GM12878 (cell line): ENCODE results near the gene SLC25A43. TPM values are rescaled to one million over a fixed set of nuclear protein-coding genes. Genes with fewer than 3 reads are reported as not detected.
"Not testable (repeated sequence)": the region's sequence is repeated elsewhere in the genome, so short reads cannot be mapped to it uniquely, and the experiment has no call there.

Experiments
- ATAC-seq: fragments of 200-7000 bp; cut with Tn5 transposase; 3 replicates; pipeline ENCODE4 v1.9.1; 2020; ENCODE audit warnings: mild to moderate bottlenecking, moderate library complexity
- BruUV-seq: library from RNA; stranded (reverse); fragments of 400-500 nt; replicated peaks from 2 replicates; lab custom pipeline; 2021; lab: Mats Ljungman, UMichigan
- CTCF ChIA-PET: fragments of 300-600 bp; sonication (Branson Sonifier 250); formaldehyde crosslinking; extraction: SDS; loops from one replicate; lab custom pipeline; 2021; ENCODE audit warnings: inconsistent platforms; lab: Yijun Ruan, JAX
- POLR2A ChIA-PET: fragments of 350-600 bp; formaldehyde crosslinking; extraction: SDS; loops from one replicate; lab custom pipeline; 2021; ENCODE audit warnings: inconsistent platforms; lab: Charles Lee
- RAD21 ChIA-PET: fragments of 300-600 bp; sonication (Branson Sonifier 250); formaldehyde crosslinking; loops from one replicate; lab custom pipeline; 2023; ENCODE audit warnings: antibody characterized with exemption; ENCODE audit not compliant: unreplicated experiment; lab: Charles Lee
- SMC1A ChIA-PET: fragments of 300-600 bp; sonication (Branson Sonifier 250); formaldehyde crosslinking; loops from one replicate; lab custom pipeline; 2023; ENCODE audit not compliant: unreplicated experiment, uncharacterized antibody; lab: Charles Lee
- DNase-seq: peaks from one replicate; pipeline ENCODE4 v3.0.0-alpha.2; 2011; ENCODE audit warnings: low read depth, low spot score
- FAIRE-seq: peaks from 3 replicates; lab custom pipeline; 2011; peaks lifted over from hg19 to GRCh38; lab: Jason Lieb, UNC
- H2AFZ ChIP-seq: 2 replicates; pipeline ENCODE4 v1.6.0; 2011; ENCODE audit warnings: low read depth, low read length, control low read depth; ENCODE audit not compliant: control insufficient read depth
- H3K27ac ChIP-seq: 2 replicates; pipeline ENCODE4 v1.5.1; 2011; ENCODE audit warnings: control low read depth; ENCODE audit not compliant: control insufficient read depth, insufficient read depth
- H3K27me3 ChIP-seq, 2 experiments: replicated peaks in 1 of 2; 2 replicates each; pipeline versions ENCODE4 v1.6.0 to v1.6.1; 2011; ENCODE audit warnings: low read length in 1 of 2; ENCODE audit not compliant: control insufficient read depth in 2 of 2, insufficient read depth in 2 of 2
- H3K36me3 ChIP-seq, 2 experiments: 2 replicates each; pipeline ENCODE4 v1.5.1; 2011; ENCODE audit warnings: low read length in 1 of 2; ENCODE audit not compliant: control insufficient read depth in 2 of 2, insufficient read depth in 2 of 2
- H3K4me1 ChIP-seq: 2 replicates; pipeline ENCODE4 v1.6.1; 2011; ENCODE audit warnings: mild to moderate bottlenecking, low read length, moderate library complexity, mixed read lengths; ENCODE audit not compliant: control insufficient read depth, insufficient read depth
- H3K4me2 ChIP-seq: 2 replicates; pipeline ENCODE4 v1.6.0; 2011; ENCODE audit warnings: control low read depth; ENCODE audit not compliant: control insufficient read depth, insufficient read depth
- H3K4me3 ChIP-seq: fragments of 200-600 bp; sonication (generic); 2 replicates; pipeline ENCODE4 v1.5.1; 2016
- H3K79me2 ChIP-seq: 2 replicates; pipeline ENCODE4 v1.6.0; 2011; ENCODE audit warnings: low read length; ENCODE audit not compliant: control insufficient read depth, insufficient read depth
- H3K9ac ChIP-seq: 2 replicates; pipeline ENCODE4 v1.8.0; 2011; ENCODE audit warnings: low read length, control low read depth, mixed read lengths; ENCODE audit not compliant: control insufficient read depth, insufficient read depth
- H3K9me3 ChIP-seq: replicated peaks from 3 replicates; pipeline ENCODE4 v1.5.1; 2011; ENCODE audit warnings: mild to moderate bottlenecking, low read length; ENCODE audit not compliant: control insufficient read depth, insufficient read depth
- H4K20me1 ChIP-seq: 2 replicates; pipeline ENCODE4 v1.6.0; 2011; ENCODE audit not compliant: control insufficient read depth, insufficient read depth
- FOXM1 ChIP-seq: IDR thresholded peaks from 2 replicates; pipeline ENCODE4 v1.6.1; 2012; ENCODE audit warnings: low read depth, mild to moderate bottlenecking, inconsistent platforms, low read length, moderate library complexity
- GATAD2B ChIP-seq: fragments of 450-650 bp; conservative IDR thresholded peaks from 2 replicates; pipeline ENCODE4 v1.6.1; 2017; ENCODE audit warnings: low read depth, mild to moderate bottlenecking, moderate library complexity
- ZNF384 ChIP-seq: IDR thresholded peaks from 2 replicates; pipeline ENCODE4 v1.6.1; 2012; ENCODE audit warnings: low read depth, mild to moderate bottlenecking, low read length, improper control_type of control experiment, borderline replicate concordance
- WGBS: methylation state at CpG from one replicate; pipeline ENCODE4 v1.1.6; 2016; ENCODE audit warnings: low lambda C conversion rate; ENCODE audit not compliant: insufficient replicate concordance, insufficient coverage; ENCODE audit errors: missing lambda C conversion rate; 5-methylcytosine and 5-hydroxymethylcytosine counted together
- in situ Hi-C: fragments of 300-500 bp; cut with MboI; formaldehyde crosslinking; loops from 9 replicates; pipeline ENCODE4 v1.14.3; 2018; ENCODE audit warnings: mixed read lengths
- intact Hi-C: fragments of 100-400 bp; cut with micrococcal nuclease; formaldehyde crosslinking; loops from one replicate; pipeline ENCODE4 v1.14.2; 2022; ENCODE audit not compliant: unreplicated experiment
- polyA plus RNA-seq, 11 experiments: library from polyadenylated mRNA; depleted of rRNA in 4 of 11; unstranded in 6 of 11; stranded (reverse) in 5 of 11; fragments of >200 nt; fragmentation: Nextera tagmentation in 4 of 11; fragmentation: Illumina TruSeq in 1 of 11; extraction: Ambion mirVana in 4 of 11; extraction: Trizol in 1 of 11; gene quantifications; 1 replicate in 1 of 11; 2 replicates in 10 of 11; pipeline versions ENCODE4 v1.2.1 to v1.2.3, GENCODE V29; 2011 to 2016; ENCODE audit warnings: inconsistent platforms in 2 of 11, missing spikeins in 2 of 11, low read depth in 1 of 11
- total RNA-seq, 4 experiments: library from RNA; depleted of rRNA in 3 of 4; stranded (reverse); fragments of >200 nt in 3 of 4; fragmentation: Illumina TruSeq in 1 of 4; extraction: Trizol in 1 of 4; gene quantifications; 2 replicates each; pipeline versions ENCODE4 v1.2.1 to v1.2.3, GENCODE V29; 2013 to 2021
- TF ChIP-seq, protein P1 (sequence below): IDR thresholded peaks from 2 replicates; pipeline ENCODE4 v1.6.1; 2011; ENCODE audit warnings: borderline replicate concordance, low read depth, mild to moderate bottlenecking, moderate library complexity, mixed read lengths, low read length; ENCODE audit not compliant: insufficient read depth; ENCODE audit errors: extremely low read length
- TF ChIP-seq, protein P2 (sequence below): IDR thresholded peaks from 2 replicates; pipeline ENCODE4 v1.6.1; 2012; ENCODE audit warnings: improper control_type of control experiment, low read depth, low read length; ENCODE audit not compliant: insufficient replicate concordance
- TF ChIP-seq, protein P3 (sequence below): IDR thresholded peaks from 2 replicates; pipeline ENCODE4 v1.6.1; 2011; ENCODE audit warnings: low read depth, low read length, improper control_type of control experiment, borderline replicate concordance

SLC25A43 gene
- total and polyA plus RNA-seq, 10 of the 15 experiments (the other 5 are each of a cell fraction or from before 2014, with no cell fraction given) = 2.5 to 13.5 (median 6.8) TPM

DNA sequence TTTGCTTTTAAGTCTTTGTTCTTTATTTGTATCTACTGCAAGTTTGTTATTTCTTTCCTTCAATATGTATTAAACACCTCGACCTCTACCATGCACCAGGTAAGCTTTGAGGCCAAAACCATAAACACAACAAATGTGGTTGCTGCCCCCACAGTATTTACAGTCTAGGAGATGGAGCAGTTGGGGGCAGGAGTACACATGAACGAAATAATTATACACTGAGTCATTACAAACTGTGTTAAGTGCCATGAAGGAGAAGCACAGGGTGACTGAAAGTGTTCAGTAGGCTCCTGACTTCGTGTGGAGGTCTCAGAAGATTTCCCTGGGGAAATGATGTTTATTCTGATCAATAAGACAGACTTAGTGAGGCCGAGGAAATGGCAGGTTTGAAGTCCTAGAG, 30.3 kb downstream of the SLC25A43 start (continued):
- TF ChIP-seq, protein P1, sequence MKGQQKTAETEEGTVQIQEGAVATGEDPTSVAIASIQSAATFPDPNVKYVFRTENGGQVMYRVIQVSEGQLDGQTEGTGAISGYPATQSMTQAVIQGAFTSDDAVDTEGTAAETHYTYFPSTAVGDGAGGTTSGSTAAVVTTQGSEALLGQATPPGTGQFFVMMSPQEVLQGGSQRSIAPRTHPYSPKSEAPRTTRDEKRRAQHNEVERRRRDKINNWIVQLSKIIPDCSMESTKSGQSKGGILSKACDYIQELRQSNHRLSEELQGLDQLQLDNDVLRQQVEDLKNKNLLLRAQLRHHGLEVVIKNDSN = no peak
- TF ChIP-seq, all 136 proteins: peak for 0

DNA sequence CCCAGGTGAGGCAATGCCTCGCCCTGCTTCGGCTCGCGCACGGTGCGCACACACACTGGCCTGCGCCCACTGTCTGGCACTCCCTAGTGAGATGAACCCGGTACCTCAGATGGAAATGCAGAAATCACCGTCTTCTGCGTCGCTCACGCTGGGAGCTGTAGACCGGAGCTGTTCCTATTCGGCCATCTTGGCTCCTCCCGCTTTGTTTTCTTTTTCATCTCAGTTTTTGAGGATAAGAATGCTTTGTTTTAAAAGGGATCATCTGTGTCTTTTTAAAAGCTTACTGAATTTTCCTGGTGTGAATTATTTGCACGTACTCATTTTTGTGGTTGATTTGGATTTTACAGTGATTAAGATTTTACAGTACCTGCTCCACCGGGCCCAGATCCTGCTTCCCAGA, 42.2 kb downstream of the SLC25A43 start:
- H3K4me2 ChIP-seq, DNase-seq, POLR2A ChIA-PET, H3K79me2 ChIP-seq, intact Hi-C loops, H3K4me3 ChIP-seq, H2AFZ ChIP-seq, H3K4me1 ChIP-seq, FAIRE-seq, ATAC-seq, H3K9ac ChIP-seq, H3K9me3 ChIP-seq, in situ Hi-C loops, SMC1A ChIA-PET, BruUV-seq, H4K20me1 ChIP-seq, RAD21 ChIA-PET, H3K27ac ChIP-seq, H3K36me3 ChIP-seq, H3K27me3 ChIP-seq: not testable (repeated sequence)
- WGBS = 76% methylated on average over 9 of the region's 17 CpGs
- CTCF ChIA-PET = interaction anchor here (0.6 kb wide), 1 partner anchor 373 kb away, joined by 3 read pairs; no protein-coding TSS in a partner anchor

DNA sequence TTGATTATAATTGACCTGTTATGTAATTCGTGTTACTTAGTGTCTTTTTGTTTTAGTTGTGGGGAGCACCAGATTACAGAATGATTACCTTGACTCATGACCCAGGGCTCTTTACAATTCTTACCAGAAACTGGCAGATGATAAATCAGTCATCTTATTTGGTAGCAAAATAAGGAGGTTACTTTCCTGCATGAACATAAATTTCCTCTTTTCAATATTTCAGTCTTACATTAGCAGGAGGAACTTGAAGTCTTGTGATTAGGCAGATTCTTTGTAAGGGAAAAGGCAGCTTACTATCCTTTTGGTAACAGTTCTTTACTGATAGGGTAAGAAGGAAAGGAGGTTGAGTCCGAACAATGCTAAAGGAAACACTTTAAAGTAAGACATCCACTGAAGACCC, 43.1 kb downstream of the SLC25A43 start:
- WGBS = 43% methylated on average over 2 of the region's 2 CpGs
- no peaks in the 10 kb centered on the region for H3K9me3 ChIP-seq
- FAIRE-seq = no peak
- TF ChIP-seq GATAD2B (no peak), ZNF384 (no peak), FOXM1 (no peak)
- TF ChIP-seq, protein P2, sequence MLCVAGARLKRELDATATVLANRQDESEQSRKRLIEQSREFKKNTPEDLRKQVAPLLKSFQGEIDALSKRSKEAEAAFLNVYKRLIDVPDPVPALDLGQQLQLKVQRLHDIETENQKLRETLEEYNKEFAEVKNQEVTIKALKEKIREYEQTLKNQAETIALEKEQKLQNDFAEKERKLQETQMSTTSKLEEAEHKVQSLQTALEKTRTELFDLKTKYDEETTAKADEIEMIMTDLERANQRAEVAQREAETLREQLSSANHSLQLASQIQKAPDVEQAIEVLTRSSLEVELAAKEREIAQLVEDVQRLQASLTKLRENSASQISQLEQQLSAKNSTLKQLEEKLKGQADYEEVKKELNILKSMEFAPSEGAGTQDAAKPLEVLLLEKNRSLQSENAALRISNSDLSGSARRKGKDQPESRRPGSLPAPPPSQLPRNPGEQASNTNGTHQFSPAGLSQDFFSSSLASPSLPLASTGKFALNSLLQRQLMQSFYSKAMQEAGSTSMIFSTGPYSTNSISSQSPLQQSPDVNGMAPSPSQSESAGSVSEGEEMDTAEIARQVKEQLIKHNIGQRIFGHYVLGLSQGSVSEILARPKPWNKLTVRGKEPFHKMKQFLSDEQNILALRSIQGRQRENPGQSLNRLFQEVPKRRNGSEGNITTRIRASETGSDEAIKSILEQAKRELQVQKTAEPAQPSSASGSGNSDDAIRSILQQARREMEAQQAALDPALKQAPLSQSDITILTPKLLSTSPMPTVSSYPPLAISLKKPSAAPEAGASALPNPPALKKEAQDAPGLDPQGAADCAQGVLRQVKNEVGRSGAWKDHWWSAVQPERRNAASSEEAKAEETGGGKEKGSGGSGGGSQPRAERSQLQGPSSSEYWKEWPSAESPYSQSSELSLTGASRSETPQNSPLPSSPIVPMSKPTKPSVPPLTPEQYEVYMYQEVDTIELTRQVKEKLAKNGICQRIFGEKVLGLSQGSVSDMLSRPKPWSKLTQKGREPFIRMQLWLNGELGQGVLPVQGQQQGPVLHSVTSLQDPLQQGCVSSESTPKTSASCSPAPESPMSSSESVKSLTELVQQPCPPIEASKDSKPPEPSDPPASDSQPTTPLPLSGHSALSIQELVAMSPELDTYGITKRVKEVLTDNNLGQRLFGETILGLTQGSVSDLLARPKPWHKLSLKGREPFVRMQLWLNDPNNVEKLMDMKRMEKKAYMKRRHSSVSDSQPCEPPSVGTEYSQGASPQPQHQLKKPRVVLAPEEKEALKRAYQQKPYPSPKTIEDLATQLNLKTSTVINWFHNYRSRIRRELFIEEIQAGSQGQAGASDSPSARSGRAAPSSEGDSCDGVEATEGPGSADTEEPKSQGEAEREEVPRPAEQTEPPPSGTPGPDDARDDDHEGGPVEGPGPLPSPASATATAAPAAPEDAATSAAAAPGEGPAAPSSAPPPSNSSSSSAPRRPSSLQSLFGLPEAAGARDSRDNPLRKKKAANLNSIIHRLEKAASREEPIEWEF = no peak
- TF ChIP-seq, protein P3, sequence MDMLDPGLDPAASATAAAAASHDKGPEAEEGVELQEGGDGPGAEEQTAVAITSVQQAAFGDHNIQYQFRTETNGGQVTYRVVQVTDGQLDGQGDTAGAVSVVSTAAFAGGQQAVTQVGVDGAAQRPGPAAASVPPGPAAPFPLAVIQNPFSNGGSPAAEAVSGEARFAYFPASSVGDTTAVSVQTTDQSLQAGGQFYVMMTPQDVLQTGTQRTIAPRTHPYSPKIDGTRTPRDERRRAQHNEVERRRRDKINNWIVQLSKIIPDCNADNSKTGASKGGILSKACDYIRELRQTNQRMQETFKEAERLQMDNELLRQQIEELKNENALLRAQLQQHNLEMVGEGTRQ = no peak
- TF ChIP-seq, protein P1 = no peak

More for the DNA sequence above, 43.1 kb downstream of the SLC25A43 start:
- Histone ChIP-seq H3K4me1 (no peaks in the 10 kb centered on the region), H2AFZ (no peak overlapping the region), H3K9ac (no peak overlapping the region), H3K79me2 (no peaks in the 10 kb centered on the region), H3K27ac (no peak overlapping the region), H3K36me3 (no peaks in the 10 kb centered on the region), H3K4me3 (no peak overlapping the region), H4K20me1 (no peaks in the 10 kb centered on the region), H3K4me2 (no peak overlapping the region), H3K27me3 (no peaks in the 10 kb centered on the region)
- RAD21 ChIA-PET = no interaction called here
- intact Hi-C loops (no loop called here), in situ Hi-C loops (no loop called here)
- CTCF ChIA-PET = no interaction called here
- BruUV-seq = no TSS peak
- DNase-seq (no peak), ATAC-seq (no peak)
- POLR2A ChIA-PET = no interaction called here
- SMC1A ChIA-PET = no interaction called here
